Stomach (tissue), 9 donors: Measurements from ENCODE around the gene GNB1L. TPM values are rescaled to one million over a fixed set of nuclear protein-coding genes. Genes with fewer than 3 reads are reported as not detected.

ENCODE experiments used
- DNase-seq, 2 donors: peaks; one replicate each; pipeline versions ENCODE4 v3.0.0 to v3.0.0-alpha.2; 2013 to 2019
- H3K27ac ChIP-seq, 5 donors: fragments of 200-600 bp in 4 of 5; sonication (generic) in 4 of 5; one replicate each; pipeline ENCODE4 v1.5.1; 2013 to 2019; ENCODE audit warnings: mild to moderate bottlenecking in 1 of 5, moderate library complexity in 1 of 5
- H3K27me3 ChIP-seq, 3 donors: fragments of 200-600 bp; sonication (generic); one replicate each; pipeline ENCODE4 v1.5.1; 2017 to 2019; ENCODE audit warnings: mixed run types in 1 of 3
- H3K36me3 ChIP-seq, 4 donors: fragments of 200-600 bp; sonication (generic); 1 replicate in 3 of 4; 2 replicates in 1 of 4; pipeline ENCODE4 v1.5.1; 2016 to 2019
- H3K4me1 ChIP-seq, 4 donors: fragments of 200-600 bp; sonication (generic); one replicate each; pipeline ENCODE4 v1.5.1; 2016 to 2019
- H3K4me3 ChIP-seq, 4 donors: fragments of 200-600 bp; sonication (generic) in 3 of 4; one replicate each; pipeline ENCODE4 v1.5.1; 2016 to 2019; ENCODE audit warnings: mild to moderate bottlenecking in 1 of 4
- H3K9me3 ChIP-seq, 4 donors: fragments of 200-600 bp; sonication (generic); one replicate each; pipeline ENCODE4 v1.5.1; 2016 to 2019
- EP300 ChIP-seq: sonication (generic); formaldehyde crosslinking; IDR thresholded peaks from one replicate; pipeline ENCODE4 v1.6.1; 2017; ENCODE audit warnings: antibody characterized with exemption
- POLR2A ChIP-seq, 4 donors: fragments of 450-650 bp; IDR thresholded peaks; one replicate each; pipeline ENCODE4 v1.6.1; 2016; ENCODE audit warnings: antibody characterized with exemption in 4 of 4, control low read depth in 2 of 4, mild to moderate bottlenecking in 1 of 4, moderate library complexity in 1 of 4
- POLR2AphosphoS5 ChIP-seq, 3 donors: sonication (generic); formaldehyde crosslinking; IDR thresholded peaks; one replicate each; pipeline ENCODE4 v1.6.1; 2016; ENCODE audit warnings: antibody characterized with exemption in 3 of 3
- WGBS, 5 donors: extraction: QIAGEN DNeasy Blood & Tissue Kit in 3 of 5; methylation state at CpG; one replicate each; pipeline versions ENCODE4 v1.1.5 to v1.1.7; 2013 to 2018; 5-methylcytosine and 5-hydroxymethylcytosine counted together
- intact Hi-C: fragments of 100-400 bp; cut with DNase I; formaldehyde crosslinking; loops from one replicate; pipeline ENCODE4 v1.15.1; 2023; ENCODE audit warnings: low total_unique reads
- polyA plus RNA-seq, 3 donors: library from polyadenylated mRNA; stranded (reverse); fragments of 200-250 nt; gene quantifications; one replicate each; pipeline ENCODE4 v1.2.3, GENCODE V29; 2013
- total RNA-seq, 5 donors: library from RNA; depleted of rRNA; stranded (reverse); fragments of >200 nt; gene quantifications; one replicate each; pipeline versions ENCODE4 v1.1.0 to v1.2.3, GENCODE V29; 2014 to 2016
- TF ChIP-seq, protein P1 (sequence below), 7 experiments: fragments of 450-650 bp in 4 of 7; fragments of 200-600 bp in 3 of 7; sonication (generic) in 3 of 7; IDR thresholded peaks; one replicate each; pipeline ENCODE4 v1.5.1; 2016 to 2019; ENCODE audit warnings: antibody characterized with exemption in 7 of 7, control low read depth in 2 of 7, mild to moderate bottlenecking in 1 of 7
- donor health status: healthy with polysubstance abuse.
- donor health status: Bipolar disorder and iron deficiency.
- donor health status: healthy.

GNB1L gene
- total and polyA plus RNA-seq, 8 donors: 0.29 to 6.8 (median 3.1) TPM; not detected in 1

DNA sequence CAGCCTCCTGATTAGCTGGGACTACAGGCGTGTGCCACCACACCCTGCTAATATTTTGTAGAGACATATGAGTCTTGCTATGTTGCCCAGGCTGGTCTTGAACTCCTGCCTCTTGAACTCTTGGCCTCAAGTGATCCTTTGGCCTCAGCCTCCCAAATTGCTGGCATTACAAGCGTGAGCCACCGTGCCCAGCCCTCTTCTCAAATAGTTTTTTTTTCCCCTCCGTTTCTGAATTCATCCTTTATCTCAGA is 82.3 kb downstream of the GNB1L start:
- TF ChIP-seq EP300: no peak
- WGBS, 5 donors: 45 to 68% (median 58%) methylated on average over 4 of the region's 4 CpGs

GRCh38 chr22:19770349-19771220 is 84.1 kb downstream of the GNB1L start:
- 78 to 87% (median 81%) methylated on average over 20 to 25 of the region's 25 CpGs for WGBS, 5 donors
- no peak overlapping the region for H3K27ac ChIP-seq
- intact Hi-C loops: no loop called here
- no peaks in the 10 kb centered on the region for H3K36me3 ChIP-seq
- no peak overlapping the region for H3K4me3 ChIP-seq
- DNase-seq: no peak
- H3K4me1 ChIP-seq: peaks cover 17 to 37% (median 34%) of the 10 kb centered on the region in 4 donors
- no peaks in the 10 kb centered on the region for H3K9me3 ChIP-seq
- TF ChIP-seq, protein P1, sequence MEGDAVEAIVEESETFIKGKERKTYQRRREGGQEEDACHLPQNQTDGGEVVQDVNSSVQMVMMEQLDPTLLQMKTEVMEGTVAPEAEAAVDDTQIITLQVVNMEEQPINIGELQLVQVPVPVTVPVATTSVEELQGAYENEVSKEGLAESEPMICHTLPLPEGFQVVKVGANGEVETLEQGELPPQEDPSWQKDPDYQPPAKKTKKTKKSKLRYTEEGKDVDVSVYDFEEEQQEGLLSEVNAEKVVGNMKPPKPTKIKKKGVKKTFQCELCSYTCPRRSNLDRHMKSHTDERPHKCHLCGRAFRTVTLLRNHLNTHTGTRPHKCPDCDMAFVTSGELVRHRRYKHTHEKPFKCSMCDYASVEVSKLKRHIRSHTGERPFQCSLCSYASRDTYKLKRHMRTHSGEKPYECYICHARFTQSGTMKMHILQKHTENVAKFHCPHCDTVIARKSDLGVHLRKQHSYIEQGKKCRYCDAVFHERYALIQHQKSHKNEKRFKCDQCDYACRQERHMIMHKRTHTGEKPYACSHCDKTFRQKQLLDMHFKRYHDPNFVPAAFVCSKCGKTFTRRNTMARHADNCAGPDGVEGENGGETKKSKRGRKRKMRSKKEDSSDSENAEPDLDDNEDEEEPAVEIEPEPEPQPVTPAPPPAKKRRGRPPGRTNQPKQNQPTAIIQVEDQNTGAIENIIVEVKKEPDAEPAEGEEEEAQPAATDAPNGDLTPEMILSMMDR (IDR thresholded peaks at IDR 0.05): no peak
- no peak for TF ChIP-seq POLR2AphosphoS5 (IDR thresholded peaks at IDR 0.05)
- no peak for TF ChIP-seq POLR2A (IDR thresholded peaks at IDR 0.05)
- TF ChIP-seq EP300: no peak
- peaks cover 26 to 99% (median 53%) of the 10 kb centered on the region in 3 donors for H3K27me3 ChIP-seq

More for the DNA sequence above, 82.3 kb downstream of the GNB1L start:
- DNase-seq: no peak
- Histone ChIP-seq H3K4me3 (no peak overlapping the region), H3K4me1 (peaks cover 5 to 19% (median 17%) of the 10 kb centered on the region in 4 donors), H3K36me3 (no peaks in the 10 kb centered on the region), H3K27me3 (peaks cover 12 to 94% (median 37%) of the 10 kb centered on the region in 3 donors), H3K9me3 (no peaks in the 10 kb centered on the region), H3K27ac (no peak overlapping the region)
- intact Hi-C loops: no loop called here

DNA sequence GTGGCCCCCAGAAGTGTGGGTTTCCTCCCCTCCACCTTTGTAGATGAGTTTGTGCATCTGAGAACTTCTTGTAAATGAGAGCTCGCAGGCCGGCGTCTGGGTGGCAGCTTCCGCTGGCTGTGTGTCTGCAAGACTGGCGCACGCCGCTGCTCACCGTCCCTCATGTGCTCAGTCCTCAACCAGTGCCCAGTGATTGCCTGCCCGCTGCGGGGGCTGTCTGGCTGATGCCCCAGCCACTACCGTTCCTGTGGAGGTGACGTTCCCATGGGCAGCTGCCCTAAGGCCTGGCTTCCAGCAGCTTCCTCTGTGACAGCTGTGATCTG is 85.3 kb downstream of the GNB1L start:
- H3K9me3 ChIP-seq: no peaks in the 10 kb centered on the region
- H3K36me3 ChIP-seq: no peaks in the 10 kb centered on the region
- H3K27ac ChIP-seq: no peak overlapping the region
- H3K27me3 ChIP-seq: peaks cover 32 to 99% (median 66%) of the 10 kb centered on the region in 3 donors
- no peak for DNase-seq
- WGBS, 5 donors: 90 to 96% (median 93%) methylated on average over 5 to 12 of the region's 12 CpGs
- peaks cover 17 to 43% (median 38%) of the 10 kb centered on the region in 4 donors for H3K4me1 ChIP-seq
- no peak overlapping the region for H3K4me3 ChIP-seq
- intact Hi-C loops: no loop called here
- TF ChIP-seq, protein P1 (IDR thresholded peaks at IDR 0.05): no peak
- no peak for TF ChIP-seq EP300
- TF ChIP-seq POLR2A (IDR thresholded peaks at IDR 0.05): no peak
- TF ChIP-seq POLR2AphosphoS5 (IDR thresholded peaks at IDR 0.05): no peak

GRCh38 chr22:19767427-19768341 is 87.0 kb downstream of the GNB1L start:
- Histone ChIP-seq H3K9me3 (no peaks in the 10 kb centered on the region), H3K36me3 (no peaks in the 10 kb centered on the region), H3K27ac (no peak overlapping the region), H3K4me1 (peaks cover 17 to 35% (median 31%) of the 10 kb centered on the region in 4 donors), H3K27me3 (peaks cover 37 to 100% (median 82%) of the 10 kb centered on the region in 3 donors), H3K4me3 (peak overlapping the region; percentile 34 to 46 (median 40))
- WGBS, 5 donors: 14 to 25% (median 19%) methylated on average over 28 to 35 of the region's 35 CpGs
- intact Hi-C loops: no loop called here
- peak in 1 of 2 donors; percentile 57 for DNase-seq
- no peak for TF ChIP-seq POLR2AphosphoS5 (IDR thresholded peaks at IDR 0.05)
- TF ChIP-seq POLR2A (IDR thresholded peaks at IDR 0.05): no peak
- TF ChIP-seq, protein P1 (IDR thresholded peaks at IDR 0.05): no peak
- TF ChIP-seq EP300: no peak
